Stomach (tissue), 4 donors: ENCODE measurements around the gene CEMP1.
"Not testable (repeated sequence)": the region's sequence is repeated elsewhere in the genome, so short reads cannot be mapped to it uniquely, and the experiment has no call there.

Source experiments
- CTCF ChIP-seq, 7 experiments: fragments of 450-650 bp in 4 of 7; fragments of 200-600 bp in 3 of 7; sonication (generic) in 3 of 7; IDR thresholded peaks; one replicate each; pipeline ENCODE4 v1.5.1; 2016 to 2019; ENCODE audit warnings: antibody characterized with exemption in 7 of 7, control low read depth in 2 of 7, mild to moderate bottlenecking in 1 of 7
- POLR2A ChIP-seq, 4 donors: fragments of 450-650 bp; IDR thresholded peaks; one replicate each; pipeline ENCODE4 v1.6.1; 2016; ENCODE audit warnings: antibody characterized with exemption in 4 of 4, control low read depth in 2 of 4, mild to moderate bottlenecking in 1 of 4, moderate library complexity in 1 of 4
- POLR2AphosphoS5 ChIP-seq, 3 donors: sonication (generic); formaldehyde crosslinking; IDR thresholded peaks; one replicate each; pipeline ENCODE4 v1.6.1; 2016; ENCODE audit warnings: antibody characterized with exemption in 3 of 3

GRCh38 chr16:2560131-2560797 is 29.1 kb upstream of the CEMP1 start:
- not testable (repeated sequence) for TF ChIP-seq POLR2AphosphoS5, CTCF, POLR2A (IDR thresholded peaks at IDR 0.05)
